Suppressor macrophage (primary cell): Measurements from ENCODE around the gene RIGI.
"Not testable (repeated sequence)": the region's sequence is repeated elsewhere in the genome, so short reads cannot be mapped to it uniquely, and the experiment has no call there.

Experiments used
- DNase-seq, 4 experiments: peaks; one replicate each; pipeline ENCODE4 v3.0.0-alpha.2; 2020 to 2022

RIGI gene

GRCh38 chr9:32526707-32527048, 682 bp upstream of the RIGI start:
- DNase-seq, result no peak

- no peak for DNase-seq
Observed at GRCh38 chr9:32525709-32526030, 326 bp downstream of the RIGI start.

- DNase-seq, result peak; percentile 36 to 59 (median 48)
Observed at GRCh38 chr9:32524892-32525708, 896 bp downstream of the RIGI start.

GRCh38 chr9:32524558-32524891, 1.5 kb downstream of the RIGI start:
- DNase-seq, result not testable (repeated sequence)

GRCh38 chr9:32523910-32524309, 2.1 kb downstream of the RIGI start:
- DNase-seq, result no peak

GRCh38 chr9:32518276-32518675, 7.7 kb downstream of the RIGI start:
- DNase-seq, result no peak

- no peak for DNase-seq
Observed at GRCh38 chr9:32516241-32516640, 9.8 kb downstream of the RIGI start.

GRCh38 chr9:32508728-32509127, 17.3 kb downstream of the RIGI start:
- no peak for DNase-seq

- no peak for DNase-seq
Observed at GRCh38 chr9:32503008-32503407, 23.0 kb downstream of the RIGI start.

- no peak for DNase-seq
Observed at GRCh38 chr9:32502464-32502863, 23.5 kb downstream of the RIGI start.

- DNase-seq, result no peak
Observed at GRCh38 chr9:32501868-32502267, 24.1 kb downstream of the RIGI start.

- DNase-seq, result no peak
Observed at GRCh38 chr9:32500768-32501167, 25.2 kb downstream of the RIGI start.

- DNase-seq, result no peak
Observed at GRCh38 chr9:32497921-32498320, 28.1 kb downstream of the RIGI start.

- no peak for DNase-seq
Observed at GRCh38 chr9:32490601-32491000, 35.4 kb downstream of the RIGI start.

- DNase-seq, result no peak
Observed at GRCh38 chr9:32487981-32488380, 38.0 kb downstream of the RIGI start.

- no peak for DNase-seq
Observed at GRCh38 chr9:32486839-32487562, 39.0 kb downstream of the RIGI start.

- peak in 2 of 4 experiments; percentile 1 to 8 for DNase-seq
Observed at GRCh38 chr9:32483343-32483742, 42.7 kb downstream of the RIGI start.
